Measurements from ENCODE around the gene PRM1.

PRM1 gene

DNA sequence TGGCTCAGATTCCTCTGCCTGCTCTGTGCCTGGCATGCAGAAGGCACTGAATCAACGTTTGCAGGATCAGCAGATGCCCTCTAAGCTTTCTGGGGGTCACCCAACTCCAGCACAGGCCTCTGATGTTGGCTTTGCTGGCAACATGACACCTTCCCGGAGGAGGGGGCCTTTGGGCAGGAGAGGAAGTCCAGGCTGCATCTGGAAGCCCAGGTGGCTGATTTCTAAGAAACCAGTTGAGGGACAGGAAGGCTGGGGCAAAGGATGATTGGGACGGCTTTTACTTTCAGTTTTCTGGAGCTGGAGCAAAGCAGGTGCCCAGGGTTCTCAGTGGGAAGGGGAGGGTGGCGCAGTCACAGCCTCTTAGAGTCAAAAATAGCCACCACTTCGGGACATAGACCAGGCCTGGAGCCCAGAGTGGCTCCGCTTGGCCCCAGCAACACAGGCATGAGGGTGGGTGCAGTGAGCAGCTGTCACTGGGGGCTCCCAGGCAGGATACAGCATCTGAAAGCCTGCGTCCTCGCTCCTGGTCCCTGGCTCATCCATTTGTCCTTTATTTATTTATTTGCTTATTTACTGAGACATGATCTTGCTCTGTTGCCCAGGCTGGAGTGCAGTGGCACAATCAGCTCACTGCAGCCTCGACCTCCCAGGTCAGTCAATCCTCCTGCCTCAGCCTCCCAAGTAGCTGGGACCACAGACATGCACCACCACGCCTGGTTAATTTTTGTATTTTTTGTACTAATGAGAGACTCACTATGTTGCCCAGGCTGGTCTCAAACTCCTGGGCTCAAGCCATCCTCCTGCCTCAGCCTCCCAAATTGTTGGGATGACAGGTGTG is 40.3 kb downstream of the PRM1 start:
- TF ChIP-seq, protein P1, sequence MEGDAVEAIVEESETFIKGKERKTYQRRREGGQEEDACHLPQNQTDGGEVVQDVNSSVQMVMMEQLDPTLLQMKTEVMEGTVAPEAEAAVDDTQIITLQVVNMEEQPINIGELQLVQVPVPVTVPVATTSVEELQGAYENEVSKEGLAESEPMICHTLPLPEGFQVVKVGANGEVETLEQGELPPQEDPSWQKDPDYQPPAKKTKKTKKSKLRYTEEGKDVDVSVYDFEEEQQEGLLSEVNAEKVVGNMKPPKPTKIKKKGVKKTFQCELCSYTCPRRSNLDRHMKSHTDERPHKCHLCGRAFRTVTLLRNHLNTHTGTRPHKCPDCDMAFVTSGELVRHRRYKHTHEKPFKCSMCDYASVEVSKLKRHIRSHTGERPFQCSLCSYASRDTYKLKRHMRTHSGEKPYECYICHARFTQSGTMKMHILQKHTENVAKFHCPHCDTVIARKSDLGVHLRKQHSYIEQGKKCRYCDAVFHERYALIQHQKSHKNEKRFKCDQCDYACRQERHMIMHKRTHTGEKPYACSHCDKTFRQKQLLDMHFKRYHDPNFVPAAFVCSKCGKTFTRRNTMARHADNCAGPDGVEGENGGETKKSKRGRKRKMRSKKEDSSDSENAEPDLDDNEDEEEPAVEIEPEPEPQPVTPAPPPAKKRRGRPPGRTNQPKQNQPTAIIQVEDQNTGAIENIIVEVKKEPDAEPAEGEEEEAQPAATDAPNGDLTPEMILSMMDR (IDR thresholded peaks at IDR 0.05; ENCODE audit: extremely low read depth, insufficient read depth, missing control alignments): no peak
- DNase-seq (ENCODE audit: low spot score): no peak
- in situ Hi-C loops (cut with MboI; ENCODE audit: low pct_unique_long_range_greater_than_20kb, low sequenced_read_pairs, unreplicated experiment): no loop called here

DNA sequence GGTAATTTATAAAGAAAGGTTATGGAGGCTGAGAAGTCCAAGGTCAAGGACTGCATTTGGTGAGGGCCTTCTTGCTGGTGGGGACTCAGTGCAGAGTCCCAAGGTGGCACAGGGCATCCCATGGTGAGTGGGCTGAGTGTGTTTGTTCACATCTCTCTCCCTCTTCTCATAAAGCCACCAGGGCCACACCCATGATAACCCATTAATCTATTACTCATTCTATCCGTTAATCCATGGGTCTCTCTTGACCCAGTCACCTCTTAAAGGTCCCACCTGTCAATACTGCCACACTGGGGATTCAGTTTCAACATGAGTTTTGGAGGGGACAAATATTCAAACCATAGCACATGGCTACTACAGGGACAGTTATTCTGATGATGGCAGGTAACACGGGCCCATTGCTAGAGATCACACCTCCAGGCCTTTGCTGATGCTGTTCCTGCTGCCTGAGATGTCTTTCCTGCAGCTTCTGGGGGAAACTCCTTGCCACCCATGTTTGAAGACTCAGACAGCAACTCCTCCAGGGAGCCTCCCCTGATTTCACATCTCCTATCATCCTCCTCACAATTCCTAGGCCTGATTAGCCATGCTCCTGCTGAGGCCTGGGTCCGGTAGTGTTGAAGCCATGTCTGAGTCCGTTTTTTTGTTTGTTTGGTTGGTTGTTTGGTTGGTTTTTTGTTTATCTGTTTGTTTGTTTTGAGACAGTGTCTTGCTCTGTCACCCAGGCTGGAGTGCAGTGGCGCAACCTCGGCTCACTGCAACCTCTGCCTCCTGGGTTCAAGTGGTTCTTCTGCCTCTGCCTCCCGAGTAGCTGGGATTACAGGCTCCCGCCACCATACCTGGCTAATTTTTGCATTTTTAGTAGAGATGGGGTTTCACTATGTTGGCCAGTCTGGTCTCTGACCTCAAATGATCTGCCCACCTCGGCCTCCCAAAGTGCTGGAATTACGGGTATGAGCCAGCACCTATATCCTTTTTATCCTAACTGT is 41.2 kb downstream of the PRM1 start:
- in situ Hi-C loops (cut with MboI; ENCODE audit: low pct_unique_long_range_greater_than_20kb, low sequenced_read_pairs, unreplicated experiment): no loop called here
- no peak for DNase-seq (ENCODE audit: low spot score)
- TF ChIP-seq, protein P1 (IDR thresholded peaks at IDR 0.05; ENCODE audit: extremely low read depth, insufficient read depth, missing control alignments): no peak

DNA sequence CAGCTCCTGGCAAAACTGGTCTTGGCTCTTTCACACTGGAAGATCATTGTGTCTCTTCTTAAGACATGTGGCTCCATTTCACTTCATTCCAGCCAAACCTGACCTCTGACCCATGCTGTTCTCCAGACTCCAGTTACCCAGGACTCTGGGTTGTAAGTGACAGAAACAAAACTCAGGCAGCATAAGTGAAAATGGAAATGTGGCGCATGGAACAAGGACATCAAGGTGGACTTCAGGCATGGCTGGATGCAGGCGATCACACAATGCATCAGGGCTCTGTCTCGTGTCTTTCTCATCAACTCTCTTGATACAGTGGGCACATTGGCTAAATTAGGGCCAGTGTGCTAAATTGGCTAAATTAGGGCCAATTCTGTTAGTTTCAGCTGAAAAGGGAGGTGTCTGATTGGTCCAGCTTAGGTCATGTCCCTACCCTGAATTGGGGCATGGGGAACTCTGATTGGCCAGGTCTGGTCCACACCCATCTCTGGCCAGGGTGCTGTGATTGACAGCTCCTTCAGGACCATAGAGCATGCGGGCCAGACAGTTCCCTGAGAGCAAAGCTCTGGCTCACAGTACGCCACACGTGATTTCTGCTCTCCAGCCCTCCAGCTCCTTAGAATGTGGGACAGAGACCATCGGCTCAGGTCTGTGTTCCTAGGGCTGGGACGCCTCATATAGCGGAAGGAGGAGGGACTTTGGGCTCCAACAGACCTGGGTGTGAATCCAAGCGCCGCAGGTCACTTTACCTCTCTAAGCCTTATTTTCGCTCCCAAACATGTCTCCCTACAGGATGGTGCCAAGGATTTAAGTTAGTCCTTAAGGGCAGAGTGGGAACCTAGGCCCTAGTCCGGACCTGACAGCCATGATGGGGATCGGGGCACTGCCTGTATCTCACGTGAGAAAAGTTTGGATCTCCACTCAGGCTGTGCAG is 42.6 kb downstream of the PRM1 start:
- no peak for DNase-seq (ENCODE audit: low spot score)
- in situ Hi-C loops (cut with MboI; ENCODE audit: low pct_unique_long_range_greater_than_20kb, low sequenced_read_pairs, unreplicated experiment): no loop called here

DNA sequence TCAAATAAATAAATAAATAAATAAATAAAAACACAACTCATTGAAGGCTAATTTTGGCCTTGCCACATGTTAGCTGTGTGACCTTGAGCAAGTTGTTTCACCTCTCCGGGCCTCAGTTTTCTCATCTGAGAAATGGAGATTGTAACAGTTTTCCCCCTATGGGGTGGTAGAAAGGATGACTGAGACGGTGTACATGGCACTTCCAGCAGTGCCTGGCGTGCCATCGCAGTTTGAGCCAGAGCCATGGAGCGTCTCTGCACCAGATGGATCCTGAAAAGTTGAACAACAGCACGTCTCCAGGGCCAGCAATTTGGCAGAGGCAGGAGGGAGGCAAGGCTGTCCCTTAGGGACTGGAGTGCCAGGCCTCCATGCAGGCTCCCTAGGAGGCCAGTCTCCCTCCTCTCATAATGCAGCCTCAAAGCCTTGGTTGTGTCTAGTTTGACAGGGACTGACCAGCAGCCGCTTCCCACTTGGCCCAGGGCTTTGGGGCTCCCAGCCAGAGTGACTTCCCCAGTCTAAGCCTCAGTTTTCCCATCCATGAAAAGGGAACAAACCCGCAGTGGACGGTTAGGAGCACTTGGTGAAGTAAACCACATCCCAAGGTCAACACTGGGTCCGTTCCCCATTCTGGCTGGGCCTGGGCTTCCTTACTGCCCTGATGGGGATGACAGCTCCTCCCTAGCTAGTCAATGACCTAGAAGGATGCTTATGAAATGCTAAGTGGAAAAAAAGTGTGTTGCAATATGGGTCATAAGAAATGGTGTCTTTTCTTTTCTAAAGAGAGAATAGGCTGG is 44.5 kb downstream of the PRM1 start:
- TF ChIP-seq, protein P1 (IDR thresholded peaks at IDR 0.05; ENCODE audit: extremely low read depth, insufficient read depth, missing control alignments): no peak
- in situ Hi-C loops (cut with MboI; ENCODE audit: low pct_unique_long_range_greater_than_20kb, low sequenced_read_pairs, unreplicated experiment): no loop called here
- DNase-seq (ENCODE audit: low spot score): no peak

More for the DNA sequence above, 42.6 kb downstream of the PRM1 start:
- TF ChIP-seq, protein P1 (IDR thresholded peaks at IDR 0.05; ENCODE audit: extremely low read depth, insufficient read depth, missing control alignments): no peak

DNA sequence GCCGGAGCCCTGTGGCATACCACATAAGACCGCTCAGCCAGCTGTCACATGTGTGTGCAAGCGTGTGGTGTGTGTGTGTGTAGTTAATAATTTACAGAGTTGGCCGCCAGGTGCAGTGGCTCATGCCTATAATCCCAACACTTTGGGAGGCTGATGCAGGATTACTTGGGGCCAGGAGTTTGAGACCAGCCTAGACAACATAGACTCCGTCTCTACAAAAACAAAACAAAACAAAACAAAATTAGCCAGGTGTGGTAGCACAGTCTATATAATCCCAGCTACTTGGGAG is 45.5 kb downstream of the PRM1 start:
- TF ChIP-seq, protein P1 (IDR thresholded peaks at IDR 0.05; ENCODE audit: extremely low read depth, insufficient read depth, missing control alignments): no peak
- no peak for DNase-seq (ENCODE audit: low spot score)
- in situ Hi-C loops (cut with MboI; ENCODE audit: low pct_unique_long_range_greater_than_20kb, low sequenced_read_pairs, unreplicated experiment): no loop called here

Data from GM13977 (cell line).